ENCODE results near the gene CCSER1.

CCSER1 gene

DNA sequence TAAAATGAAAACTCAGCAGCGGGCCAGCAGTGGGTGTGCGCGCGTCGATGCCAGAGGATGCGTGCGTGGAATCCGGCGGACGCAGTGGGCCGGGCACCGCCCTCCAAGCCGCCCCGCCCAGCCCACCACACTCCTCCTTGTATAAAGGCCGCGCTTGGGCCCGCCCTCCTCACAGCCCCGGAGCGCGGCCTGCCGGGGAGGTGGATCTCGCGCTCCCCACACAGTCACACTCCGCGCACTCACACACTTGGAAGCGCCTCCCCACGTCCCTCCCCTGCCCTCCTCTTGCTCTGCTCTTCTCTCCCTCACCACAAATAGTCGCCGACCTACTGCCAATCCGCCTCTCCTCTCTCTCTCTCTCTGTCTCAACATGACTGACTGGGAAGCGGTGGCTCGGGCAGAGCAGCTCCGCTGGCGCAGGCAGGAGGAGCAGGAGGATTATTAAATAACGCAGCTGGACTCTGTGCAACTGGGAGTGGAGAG, at the start of gene CCSER1:
Gene CCSER1 (plus strand): TSS at position 172 of the 483 bp plus-strand sequence.
- DNase-seq (ENCODE audit: low read depth, low spot score), result peak; percentile 81

DNA sequence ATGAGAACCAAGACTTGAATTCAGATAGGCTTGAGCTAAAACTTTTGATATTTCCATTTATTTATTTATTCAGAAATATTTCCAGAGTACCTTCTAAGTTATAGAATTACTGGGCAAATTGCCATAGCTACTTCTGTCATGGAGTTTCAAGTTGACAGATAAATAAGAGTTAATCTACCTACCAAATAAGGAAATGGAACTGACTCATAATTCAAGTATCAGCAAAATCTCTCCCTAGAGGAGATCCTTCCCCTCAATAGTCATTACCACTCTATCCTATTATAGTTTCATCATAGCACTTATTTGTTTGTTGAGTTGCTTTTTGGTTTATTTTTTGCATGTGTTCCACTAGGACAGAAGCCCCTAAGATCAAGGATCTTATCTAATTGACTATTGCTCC, 48.8 kb upstream of the CCSER1 start:
- no peak for DNase-seq (ENCODE audit: low read depth, low spot score)

DNA sequence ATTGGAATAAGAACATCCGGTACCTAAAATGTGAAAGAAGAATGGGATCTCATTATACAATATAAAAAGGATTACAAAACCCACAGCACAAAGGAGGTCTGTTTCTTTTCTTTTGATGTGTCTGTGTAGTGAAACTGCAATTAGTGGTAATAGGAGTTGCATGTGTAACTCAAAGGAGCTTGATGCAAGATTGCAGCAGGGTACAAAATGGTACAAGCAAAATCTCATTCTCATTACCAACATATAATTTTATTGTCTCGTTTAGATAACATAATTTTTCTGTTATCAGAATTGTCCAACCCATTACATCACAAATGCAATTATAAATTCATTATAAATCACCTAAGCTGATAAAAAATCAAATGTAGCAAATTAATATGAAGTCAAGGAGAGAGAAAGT, 47.1 kb upstream of the CCSER1 start:
- no peak for DNase-seq (ENCODE audit: low read depth, low spot score)

DNA sequence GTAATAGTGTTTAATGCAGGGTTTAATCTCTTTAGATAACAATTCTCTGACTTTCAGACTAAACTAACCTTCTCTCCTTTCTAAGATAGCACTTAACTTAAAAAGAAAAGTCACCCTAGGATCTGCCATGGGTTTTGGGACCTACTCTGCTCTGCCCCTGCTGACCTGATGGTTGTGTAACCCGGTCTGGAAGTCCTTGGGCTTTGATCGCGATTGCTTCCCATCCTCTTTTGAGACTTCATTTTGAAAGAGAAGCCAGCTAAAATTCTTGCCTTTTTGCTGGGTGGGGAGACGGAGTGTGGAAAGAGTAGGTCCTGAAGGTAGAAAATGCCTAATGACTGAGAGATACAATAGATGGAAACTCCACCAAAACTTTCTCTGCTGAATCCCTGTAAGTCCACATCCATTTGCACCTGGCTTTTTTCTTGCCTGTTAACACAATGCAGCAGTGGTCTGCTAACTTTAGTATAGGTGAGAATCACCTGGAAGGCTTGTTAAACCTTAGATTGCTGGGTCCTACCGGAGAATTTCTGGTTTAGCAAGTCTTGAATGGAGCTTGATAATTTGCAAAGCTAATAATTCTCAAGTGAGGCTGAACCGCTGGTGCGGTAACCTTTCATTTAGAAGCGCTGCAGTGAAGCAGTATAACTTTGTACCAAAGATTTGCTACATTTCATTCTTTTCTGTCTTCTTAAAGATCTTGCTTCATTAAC, 45.6 kb upstream of the CCSER1 start:
- no peak for DNase-seq (ENCODE audit: low read depth, low spot score)

DNA sequence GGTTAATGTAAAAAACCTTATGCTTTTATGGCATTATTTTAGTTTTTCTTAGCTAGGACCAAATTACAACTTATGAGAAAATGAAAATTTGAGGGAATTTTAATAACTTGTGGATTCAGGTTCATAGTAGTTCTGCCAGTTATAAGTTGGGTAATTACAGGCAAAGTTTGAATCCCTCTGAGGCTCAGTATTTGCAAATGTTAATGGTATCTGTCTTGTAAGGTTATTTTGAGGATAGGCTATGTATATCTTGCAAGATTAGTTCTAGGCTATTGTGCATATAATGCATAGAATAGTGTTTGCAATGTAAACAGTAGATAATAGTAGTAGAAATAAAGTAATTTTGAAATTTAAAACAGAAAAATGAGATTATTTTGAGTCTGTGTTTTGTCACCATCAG, 44.7 kb upstream of the CCSER1 start:
- DNase-seq (ENCODE audit: low read depth, low spot score), result no peak

- no peak for DNase-seq (ENCODE audit: low read depth, low spot score)
Measured at GRCh38 chr4:90084277-90084966, 42.8 kb upstream of the CCSER1 start.

- DNase-seq (ENCODE audit: low read depth, low spot score), result no peak
Measured at GRCh38 chr4:90084967-90085295, 42.3 kb upstream of the CCSER1 start.

DNA sequence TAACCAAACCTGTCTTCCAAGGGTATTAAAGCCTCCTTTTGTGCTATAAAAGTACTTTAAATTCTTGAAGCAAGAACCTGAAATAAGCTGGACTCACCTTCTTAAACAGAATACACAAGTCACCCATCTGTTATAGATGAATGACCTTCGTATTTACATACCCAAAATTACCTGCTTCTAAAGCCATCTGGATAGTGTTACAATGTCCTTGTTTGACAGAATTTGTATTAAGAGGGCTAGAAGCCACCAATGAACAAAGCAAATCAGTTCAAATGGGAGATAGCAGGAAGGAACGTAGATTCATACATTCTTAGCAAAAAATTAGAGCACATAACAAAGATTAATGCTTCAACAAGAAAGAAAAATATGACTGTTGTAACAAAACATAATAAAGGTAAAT, 33.7 kb upstream of the CCSER1 start:
- no peak for DNase-seq (ENCODE audit: low read depth, low spot score)

DNA sequence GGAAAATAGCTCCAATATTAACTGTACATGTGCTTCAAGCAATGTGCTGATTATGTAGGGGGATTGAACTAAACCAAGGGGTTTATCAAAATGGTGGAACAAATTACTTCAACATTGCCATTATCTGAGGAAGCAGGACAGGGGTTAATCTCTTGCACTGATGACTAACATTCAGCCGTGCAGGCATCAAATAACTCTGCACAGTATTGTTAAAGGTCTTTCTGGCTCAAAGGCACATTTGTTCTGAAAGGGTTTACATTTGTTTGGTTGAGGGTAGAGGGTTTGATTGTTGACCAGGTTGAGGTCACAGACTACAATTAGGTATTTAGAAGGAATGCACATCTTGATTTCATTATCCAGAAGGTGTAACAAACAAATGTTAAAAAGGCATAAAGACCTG, 32.2 kb upstream of the CCSER1 start:
- peak; percentile 42 for DNase-seq (ENCODE audit: low read depth, low spot score)

DNA sequence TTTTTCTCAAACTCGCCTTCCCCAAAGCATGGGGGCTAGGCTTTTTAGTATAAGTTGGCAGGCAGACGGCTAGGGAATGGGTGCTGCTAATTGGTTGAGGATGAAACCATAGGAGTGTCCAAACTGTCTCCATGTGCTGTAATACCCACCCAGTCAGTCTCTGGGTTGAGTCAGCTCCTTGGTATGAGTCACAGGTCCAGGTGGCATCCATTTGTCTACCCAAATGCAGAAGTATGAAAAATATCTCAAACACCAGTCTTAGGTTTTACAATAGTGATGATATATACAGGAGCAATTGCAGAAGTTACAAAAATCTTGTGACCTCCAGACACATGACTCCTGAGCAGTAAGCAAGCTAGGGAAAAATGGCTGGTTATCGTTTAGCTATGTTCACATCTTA, 27.4 kb upstream of the CCSER1 start:
- DNase-seq (ENCODE audit: low read depth, low spot score), result peak; percentile 6

DNA sequence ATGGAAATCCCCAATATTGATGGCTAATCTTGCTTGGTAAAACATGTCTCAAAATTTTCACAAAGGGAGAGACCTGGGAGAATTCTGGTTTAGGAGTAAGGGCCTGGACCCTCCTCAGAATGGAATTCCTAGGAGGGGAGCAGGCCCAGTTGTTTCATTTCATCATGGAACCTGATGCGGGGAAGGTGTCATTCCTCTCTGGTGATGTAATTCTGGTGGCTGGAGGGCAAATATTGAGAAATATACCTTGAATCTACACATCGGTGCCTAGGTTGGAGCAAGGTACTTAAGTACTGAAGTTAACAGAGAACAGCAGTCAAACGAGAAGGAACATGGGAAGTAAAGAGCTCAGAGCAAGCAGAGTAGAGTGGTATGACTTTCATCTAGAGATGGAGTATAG, 23.2 kb upstream of the CCSER1 start:
- DNase-seq (ENCODE audit: low read depth, low spot score), result no peak

DNA sequence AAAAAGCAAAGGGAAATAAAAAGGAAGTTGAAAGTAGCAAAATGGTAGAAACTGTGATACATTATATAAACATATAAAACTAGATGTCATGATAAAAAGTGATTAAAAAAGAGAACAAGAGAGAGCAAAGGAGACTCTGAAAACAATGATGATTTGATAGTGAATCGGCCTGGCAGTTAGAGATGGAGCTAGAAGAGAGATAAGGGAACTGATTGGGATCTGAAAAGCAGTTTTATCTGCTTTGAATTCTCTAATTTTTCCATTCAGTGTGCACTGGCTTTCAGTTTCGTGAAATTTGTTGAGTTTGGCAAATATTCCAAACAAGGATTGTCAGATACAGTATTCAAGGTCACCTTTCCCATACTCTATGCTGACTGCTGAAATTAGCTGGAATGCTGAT, 21.9 kb upstream of the CCSER1 start:
- DNase-seq (ENCODE audit: low read depth, low spot score), result no peak

DNA sequence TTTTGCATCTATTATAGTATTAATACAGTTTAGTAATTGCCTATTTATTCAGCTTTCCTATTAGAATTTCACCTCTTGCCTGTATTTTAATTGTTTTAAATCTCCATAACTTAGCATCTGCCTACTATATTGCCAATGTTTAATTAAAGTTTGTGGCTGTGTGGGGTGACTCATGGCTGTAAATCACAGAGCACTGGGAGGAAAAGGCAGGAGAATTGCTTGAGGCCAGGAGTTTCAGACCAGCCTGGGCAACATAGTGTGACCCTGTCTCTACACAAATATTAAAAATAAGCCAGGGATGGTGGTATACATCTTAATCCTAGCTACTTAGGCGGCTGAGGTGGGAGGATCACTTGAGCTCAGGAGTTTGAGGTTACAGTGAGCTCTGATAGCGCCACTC, 14.5 kb upstream of the CCSER1 start:
- no peak for DNase-seq (ENCODE audit: low read depth, low spot score)

GRCh38 chr4:90113881-90114457, 13.2 kb upstream of the CCSER1 start:
- peak; percentile 5 for DNase-seq (ENCODE audit: low read depth, low spot score)

GRCh38 chr4:90118527-90119195, 8.5 kb upstream of the CCSER1 start:
- no peak for DNase-seq (ENCODE audit: low read depth, low spot score)

- no peak for DNase-seq (ENCODE audit: low read depth, low spot score)
Measured at GRCh38 chr4:90120037-90120436, 7.2 kb upstream of the CCSER1 start.

- no peak for DNase-seq (ENCODE audit: low read depth, low spot score)
Measured at GRCh38 chr4:90120815-90121214, 6.4 kb upstream of the CCSER1 start.

DNA sequence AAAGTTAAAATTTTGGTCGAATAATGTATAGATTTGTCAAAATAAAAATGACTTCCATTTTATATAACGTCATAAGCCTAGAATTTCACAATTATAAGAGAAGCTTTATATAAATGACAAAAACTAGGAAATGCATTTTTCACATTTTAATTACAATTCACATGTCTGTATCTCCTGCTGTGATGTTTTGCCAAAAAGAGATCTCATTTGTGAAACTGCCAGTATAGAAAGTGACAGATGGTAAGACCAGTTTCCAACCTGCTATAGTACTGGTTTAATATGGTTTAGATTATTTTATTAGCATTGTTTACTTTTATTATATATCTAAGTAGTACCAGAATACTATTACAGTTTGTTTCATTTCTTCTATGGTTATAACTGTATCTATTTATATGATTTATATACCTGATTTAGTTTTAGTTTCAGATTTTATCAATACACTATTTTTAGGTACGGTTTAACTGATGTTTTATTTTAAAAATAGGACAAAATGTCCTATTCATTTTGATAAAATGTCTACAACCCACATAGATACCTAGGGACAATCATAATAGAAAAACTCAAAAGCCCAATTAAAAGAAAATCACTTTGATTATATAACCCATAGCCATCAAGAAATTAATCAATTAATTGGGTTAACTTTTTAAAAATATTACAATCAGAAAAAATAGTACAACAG, 5.4 kb upstream of the CCSER1 start:
- no peak for DNase-seq (ENCODE audit: low read depth, low spot score)

GRCh38 chr4:90122355-90122748, 4.8 kb upstream of the CCSER1 start:
- DNase-seq (ENCODE audit: low read depth, low spot score), result peak; percentile 16

GRCh38 chr4:90124276-90124675, 2.9 kb upstream of the CCSER1 start:
- no peak for DNase-seq (ENCODE audit: low read depth, low spot score)

DNA sequence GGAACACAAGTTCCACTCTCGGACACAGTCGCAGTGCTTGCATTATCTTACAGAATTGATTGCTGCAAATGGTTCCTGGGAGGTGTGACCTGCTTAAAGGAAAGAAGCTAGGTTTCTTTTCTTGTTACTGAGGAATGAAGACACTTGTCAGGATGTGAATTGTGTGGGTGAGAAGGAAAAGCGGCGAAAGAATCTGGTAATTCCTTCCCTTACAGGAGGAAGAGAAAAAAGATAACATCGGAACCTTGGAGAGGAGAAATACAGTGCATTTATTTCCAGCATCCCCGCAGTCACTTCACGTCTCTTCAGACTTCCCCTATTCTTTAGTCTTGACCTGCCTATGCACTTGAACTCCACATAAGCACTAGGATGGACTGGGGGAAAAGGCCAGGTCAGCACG, 389 bp upstream of the CCSER1 start:
- peak; percentile 1 for DNase-seq (ENCODE audit: low read depth, low spot score)

Data from astrocyte of the hippocampus (primary cell).